Stimulated activated CD4-positive, alpha-beta T cell treated with anti-CD3 and anti-CD28 coated beads, Interleukin-1b, Interleukin-23, amount 100 ng/mL, for 1 hour (primary cell): ENCODE measurements around the gene LIPC.

Experiments used
- DNase-seq, 2 donors: peaks; one replicate each; pipeline ENCODE4 v3.0.0-alpha.2; 2020; ENCODE audit warnings: low read depth in 2 of 2

Gene LIPC

DNA sequence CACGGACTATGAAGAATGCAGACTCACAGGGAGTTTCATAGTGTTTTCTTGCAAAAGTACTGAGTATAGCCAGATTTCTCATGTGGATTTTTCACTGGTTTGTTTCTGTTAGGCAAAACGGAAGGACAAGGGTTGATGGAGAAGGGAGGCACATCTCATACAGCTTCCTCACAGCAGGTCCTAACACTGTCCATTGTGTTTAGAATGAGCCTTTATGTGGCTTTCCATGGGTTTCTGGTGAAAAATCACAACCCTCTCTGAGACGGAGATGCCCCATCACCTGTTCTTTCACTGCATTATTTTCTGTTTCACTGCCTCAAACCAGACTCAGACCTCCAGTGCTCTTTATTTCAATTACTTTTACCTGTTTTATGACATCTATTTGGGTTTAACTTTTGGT, 25.0 kb upstream of the LIPC start:
- DNase-seq = no peak

DNA sequence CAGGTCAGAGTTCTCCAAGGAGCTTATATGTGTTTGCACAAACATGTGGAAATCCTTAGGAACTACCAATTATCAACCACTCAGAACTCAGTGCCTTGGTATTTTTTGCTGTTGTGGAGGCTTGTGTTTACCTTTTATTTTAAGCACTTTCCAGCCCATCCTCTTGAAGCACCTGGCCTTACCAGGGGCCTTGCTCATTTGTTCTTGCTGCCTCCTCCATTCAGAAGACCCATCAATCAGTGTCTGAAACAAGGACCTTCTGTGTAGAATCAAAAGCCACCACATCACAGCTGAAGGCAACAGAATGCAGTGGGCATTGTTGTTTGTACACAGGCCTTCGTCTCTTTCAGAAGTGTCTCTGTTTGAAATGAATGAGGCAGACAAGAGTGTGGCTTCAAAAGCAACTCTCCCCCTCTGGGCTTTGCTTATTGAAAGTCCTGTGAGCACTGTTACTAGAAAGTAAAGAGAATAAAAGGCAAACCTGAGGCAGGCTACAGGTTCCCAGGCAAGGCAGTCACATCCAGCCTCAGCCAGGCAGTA, 24.5 kb upstream of the LIPC start:
- DNase-seq = no peak

DNA sequence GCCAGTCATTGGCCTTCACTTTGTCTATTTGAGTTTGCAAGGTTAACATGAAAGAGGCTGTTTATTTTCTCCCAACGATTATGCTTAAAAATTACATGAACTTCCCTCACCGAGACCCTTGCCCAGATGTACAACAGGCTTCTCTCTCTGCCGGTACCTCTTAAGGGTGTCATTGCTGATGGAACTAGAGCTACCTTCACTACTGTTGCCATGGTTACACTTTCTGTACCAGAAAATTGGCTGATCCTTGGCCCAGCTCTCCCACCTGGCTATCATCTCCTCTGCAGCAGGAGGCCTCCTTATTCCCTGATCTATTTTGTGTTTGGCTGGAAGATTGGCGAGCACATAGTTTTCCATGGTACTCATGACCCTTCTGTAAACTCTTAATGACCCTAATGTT, 24.0 kb upstream of the LIPC start:
- no peak for DNase-seq

DNA sequence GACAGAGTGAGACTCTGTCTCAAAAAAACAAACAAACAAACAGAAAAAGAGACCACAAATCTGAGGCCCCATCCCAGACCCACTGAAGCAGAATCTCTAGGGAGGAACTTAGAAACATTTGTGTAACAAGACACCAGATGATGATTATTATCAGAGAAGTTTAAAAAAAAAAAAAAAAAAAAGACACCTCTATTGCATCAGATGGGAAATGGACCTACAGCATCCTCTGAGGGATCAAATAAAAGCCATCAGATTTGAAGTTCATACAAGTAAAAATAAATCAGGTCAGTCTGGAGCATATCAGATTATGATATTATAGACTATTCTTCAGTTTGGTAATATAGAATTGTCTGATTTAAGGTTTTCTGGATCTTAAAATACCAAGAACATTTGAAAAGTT, 21.9 kb upstream of the LIPC start:
- no peak for DNase-seq

DNA sequence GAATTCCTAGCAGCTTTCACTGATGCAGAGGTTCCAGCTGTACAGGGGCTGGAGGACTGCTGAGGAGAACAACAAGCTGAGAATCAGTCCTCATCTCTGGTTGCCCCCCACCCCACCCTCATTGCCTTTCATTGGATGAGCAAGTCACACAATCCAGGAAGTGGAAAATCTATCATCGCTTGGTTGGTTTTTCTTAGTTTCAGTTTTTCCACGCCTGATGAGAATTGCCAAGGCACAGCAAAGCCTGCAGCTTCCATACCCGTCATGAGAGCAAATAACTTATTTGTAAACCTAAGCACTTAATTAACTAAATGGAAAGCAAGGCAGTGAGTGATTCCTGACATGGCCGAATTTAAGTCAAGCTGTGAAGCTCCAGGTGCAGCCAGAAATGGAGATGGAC, 21.4 kb upstream of the LIPC start:
- DNase-seq = no peak

DNA sequence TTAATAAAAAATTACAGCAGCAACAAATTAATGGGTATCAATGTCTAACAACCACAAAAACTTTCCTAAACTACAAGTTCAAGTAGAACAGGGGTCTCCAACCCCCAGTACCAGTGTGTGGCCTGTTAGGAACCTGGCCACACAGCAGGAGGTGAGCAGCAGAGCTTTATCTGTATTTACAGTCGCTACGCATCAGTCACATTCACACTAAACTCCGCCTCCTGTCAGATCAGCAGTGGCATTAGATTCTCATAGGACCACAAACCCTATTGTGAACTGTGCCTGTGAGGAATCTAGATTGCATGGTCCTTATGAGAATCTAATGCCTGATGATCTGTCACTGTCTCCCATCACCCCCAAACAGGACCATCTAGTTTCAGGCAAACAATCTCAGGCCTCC, 18.5 kb upstream of the LIPC start:
- DNase-seq = no peak

DNA sequence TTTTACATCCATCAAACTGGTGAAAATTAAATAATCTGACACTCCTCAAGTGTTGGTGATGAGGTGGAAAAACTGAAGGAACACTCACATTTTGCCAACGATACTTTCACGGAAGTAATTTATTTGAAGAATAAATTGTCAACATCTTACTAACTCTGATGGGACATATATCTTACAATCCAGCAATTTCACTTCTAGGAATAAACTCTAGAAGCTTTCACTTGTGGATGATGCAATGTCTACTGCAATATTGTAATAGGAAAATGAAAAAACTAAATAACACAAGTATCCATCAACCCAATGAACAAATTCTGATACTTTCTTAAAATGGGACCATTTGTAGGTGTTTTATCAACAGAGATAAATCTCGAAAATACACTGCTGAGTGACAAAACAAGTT, 16.2 kb upstream of the LIPC start:
- DNase-seq = no peak

DNA sequence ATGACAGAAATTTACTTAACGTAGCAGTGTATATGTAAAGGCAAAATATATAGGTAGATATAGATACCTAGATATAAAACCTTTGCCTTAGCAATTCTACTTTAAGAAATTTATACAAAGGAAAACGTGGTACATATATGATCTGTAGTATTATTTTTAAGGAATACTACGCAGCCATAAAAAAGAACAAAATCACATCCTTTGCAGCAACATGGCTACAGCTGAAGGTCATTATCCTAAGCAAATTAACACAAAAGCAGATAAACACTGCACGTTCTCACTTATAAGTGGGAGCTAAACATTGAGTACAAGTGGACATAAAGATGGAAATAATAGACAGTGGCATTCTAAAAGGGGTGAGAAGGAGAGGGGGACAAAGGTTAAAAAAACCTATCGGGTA, 14.8 kb upstream of the LIPC start:
- DNase-seq = no peak

DNA sequence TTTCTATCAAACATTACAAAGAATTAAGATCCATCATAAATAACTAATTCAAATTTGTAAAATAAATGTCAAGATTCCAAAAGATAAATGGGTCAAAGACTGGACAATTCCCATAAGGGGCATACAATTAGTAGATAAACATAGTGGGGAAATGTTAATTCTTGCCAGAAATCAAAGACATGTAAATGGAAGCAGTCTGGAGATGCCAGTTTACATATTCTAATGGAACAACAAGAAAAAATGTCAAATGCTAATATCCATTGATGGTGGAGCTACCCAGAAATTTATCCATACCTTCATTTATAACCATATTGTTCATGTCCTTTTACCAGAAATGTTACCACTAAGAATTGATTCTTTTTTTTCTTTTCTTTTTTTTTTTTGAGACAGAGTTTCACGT, 13.7 kb upstream of the LIPC start:
- DNase-seq = no peak

DNA sequence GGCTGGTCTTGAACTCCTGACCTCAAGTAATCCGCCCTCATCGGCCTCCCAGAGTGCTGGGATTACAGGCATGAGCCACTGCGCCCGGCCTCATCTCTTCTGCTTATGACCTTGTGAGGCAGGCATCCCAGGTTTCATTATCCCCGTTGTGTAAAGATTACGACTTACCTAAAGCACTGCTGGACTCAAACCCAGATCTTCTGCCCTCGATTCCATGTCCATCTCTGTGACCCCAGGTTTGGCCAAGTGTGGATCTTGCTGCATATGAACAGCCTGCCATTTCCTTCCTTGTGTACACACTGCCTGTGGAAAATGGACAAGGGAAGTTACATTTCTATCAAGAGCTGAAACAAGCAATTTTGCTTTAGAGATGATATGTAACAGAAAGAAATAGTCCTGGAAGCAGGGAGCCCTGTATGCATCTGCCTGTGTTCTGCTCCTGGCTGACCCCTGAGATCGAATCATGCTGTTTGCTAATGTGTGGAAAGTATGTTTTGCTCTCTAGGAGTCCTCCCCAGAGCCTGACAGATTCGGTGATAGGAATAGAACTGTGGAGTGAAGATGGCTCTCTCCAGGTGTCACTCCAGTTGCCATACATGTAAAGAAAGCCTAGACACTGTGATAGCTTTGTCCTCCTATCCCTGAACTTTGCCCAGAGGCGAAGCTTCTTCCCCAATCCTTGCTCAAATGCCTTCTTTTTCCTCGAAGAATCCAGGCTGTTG, 11.8 kb upstream of the LIPC start:
- DNase-seq = no peak

DNA sequence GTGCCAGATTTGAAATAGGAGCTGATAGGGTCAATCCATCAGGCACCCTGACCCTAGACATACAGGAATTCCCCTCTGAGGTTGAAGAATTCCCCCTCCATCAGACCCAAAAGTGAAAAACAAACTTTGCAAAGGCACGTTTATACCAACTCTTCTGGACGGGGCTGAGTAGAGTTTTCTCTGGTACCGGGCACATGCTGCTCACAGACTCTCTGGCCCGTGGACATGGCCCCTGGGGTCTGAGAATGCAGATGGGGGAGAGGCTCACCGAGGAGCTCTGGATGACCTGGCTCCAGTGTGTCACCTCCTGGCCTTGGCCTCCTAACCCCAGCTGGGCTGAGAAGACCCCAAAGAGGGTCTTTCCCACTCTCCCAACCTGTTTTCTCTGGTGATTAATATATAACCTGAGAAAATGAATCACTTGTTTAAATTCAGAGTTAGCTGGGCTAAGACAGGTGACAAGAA, 11.2 kb upstream of the LIPC start:
- no peak for DNase-seq

DNA sequence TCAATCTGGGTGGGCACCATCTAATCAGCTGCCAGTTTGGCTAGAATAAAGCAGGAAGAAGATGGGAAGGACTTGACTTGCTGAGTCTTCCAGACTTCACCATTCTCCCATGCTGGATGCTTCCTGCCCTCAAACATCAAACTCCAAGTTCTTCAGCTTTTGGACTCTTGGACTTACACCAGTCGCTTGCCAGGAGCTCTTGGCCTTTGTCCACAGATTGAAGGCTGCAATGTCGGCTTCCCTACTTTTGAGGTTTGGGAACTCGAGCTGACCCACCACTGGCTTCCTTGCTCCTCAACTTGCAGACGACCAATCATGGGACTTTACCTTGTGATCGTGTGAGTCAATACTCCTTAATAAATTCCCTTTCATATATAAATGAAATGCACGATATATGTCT, 8.6 kb upstream of the LIPC start:
- no peak for DNase-seq

DNA sequence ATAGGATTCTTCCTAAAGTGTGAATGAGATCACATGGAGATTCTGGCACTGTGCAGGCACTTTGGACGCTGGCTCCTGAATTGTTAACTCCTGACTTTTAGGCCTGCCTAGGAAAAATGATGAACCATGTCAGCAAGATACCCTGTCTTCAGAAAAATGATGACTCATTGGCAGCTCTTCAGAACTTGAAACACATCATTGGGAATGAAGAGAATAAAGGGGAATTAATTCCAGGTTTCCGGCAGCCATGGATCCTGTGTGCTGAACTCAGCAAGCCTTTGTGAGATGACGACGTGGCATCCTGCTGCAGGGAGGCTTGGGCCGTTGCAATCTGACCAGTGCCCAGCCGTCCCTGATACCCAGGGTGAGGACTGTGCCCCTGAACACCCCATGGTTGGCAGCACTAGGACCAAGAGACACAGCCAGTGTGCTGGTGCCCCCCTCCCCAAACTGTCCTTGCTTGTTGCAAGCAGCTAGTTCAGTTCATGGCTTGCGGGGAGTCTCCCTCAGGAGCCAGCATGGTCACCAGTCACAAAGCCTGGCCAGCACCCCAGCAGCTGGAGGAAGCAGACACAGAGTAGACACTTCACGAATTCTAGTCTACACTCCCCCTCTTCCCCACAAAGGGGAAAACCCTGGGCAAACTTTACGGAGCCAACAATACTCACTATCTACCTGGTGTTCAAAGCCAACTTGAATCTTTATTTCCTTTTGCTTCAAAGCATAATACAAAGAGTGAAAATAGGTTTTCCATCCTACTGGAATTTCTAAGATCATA, 7.8 kb upstream of the LIPC start:
- DNase-seq = no peak

DNA sequence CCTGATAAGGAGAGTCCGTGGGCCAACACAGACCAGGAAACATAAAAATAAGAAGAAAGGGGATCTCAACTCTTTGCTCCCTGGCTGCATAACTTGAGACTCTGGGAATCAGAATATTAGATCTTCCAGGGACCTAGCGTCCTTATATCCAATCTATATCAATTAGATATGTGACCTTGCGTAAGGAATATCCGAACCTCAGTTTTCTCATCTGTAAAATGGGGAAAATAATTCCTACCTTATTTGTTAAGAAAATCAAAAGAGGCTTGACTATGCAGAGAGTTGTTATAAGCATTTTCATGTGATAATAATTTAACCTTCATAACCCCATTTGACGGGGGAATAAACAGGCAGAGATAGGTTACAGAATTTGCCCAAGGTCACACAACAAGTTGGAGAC, 7.1 kb upstream of the LIPC start:
- DNase-seq = no peak

DNA sequence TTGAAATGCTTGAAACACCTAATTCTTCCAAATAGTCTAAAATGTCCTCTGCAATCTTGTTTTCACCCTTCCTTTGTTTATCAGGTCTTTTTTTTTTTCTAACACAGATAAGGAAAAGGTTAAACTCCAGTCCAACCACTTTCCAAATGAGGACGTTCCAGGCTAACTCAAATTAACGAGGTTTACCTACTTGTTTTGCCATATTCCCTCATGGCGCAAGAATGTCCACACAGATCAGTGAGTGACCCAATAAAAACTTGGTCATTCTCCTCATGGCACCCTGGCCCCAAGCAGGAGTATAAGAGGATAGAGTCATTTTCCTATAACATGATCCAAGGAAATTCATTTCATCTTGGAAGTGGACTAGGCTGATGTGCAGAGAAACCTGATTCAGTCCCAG, 6.6 kb upstream of the LIPC start:
- DNase-seq = no peak

DNA sequence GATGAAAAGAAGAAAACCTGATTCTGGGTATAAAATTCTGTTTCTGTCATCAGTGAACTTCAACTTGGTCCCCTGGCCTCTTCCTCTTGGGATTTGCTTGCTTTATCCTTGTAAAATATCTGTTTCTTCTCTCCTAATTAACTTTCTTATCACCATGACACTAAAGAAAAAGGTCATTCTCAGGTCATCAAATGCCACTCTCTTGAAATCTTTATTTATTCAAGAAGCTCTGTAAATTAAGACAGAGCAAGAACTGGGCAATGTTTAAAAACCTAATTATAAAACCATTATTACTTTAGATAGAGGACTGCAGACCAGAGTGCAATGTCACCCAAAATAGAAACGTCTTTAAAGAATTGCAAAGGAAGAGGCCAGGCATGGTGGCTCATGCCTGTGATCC, 6.0 kb upstream of the LIPC start:
- DNase-seq = no peak

DNA sequence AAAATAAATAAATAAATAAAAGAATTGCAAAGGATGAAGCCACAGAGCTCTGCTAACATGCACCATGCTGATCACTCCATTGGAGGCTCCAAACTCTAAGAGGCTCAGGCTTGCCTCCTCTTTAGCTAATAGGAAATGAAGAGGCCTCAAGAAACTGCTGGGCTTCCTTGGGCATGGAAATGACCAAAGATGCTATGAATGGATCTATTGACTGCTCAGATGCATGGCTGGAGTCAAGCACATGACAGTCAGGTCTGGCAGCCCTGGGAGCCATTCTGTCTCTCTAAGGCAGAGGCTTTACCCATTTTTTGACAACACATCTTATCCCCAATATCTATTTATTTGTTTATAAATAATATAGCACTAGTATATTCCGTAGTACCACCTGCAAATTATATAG, 5.3 kb upstream of the LIPC start:
- DNase-seq = no peak

DNA sequence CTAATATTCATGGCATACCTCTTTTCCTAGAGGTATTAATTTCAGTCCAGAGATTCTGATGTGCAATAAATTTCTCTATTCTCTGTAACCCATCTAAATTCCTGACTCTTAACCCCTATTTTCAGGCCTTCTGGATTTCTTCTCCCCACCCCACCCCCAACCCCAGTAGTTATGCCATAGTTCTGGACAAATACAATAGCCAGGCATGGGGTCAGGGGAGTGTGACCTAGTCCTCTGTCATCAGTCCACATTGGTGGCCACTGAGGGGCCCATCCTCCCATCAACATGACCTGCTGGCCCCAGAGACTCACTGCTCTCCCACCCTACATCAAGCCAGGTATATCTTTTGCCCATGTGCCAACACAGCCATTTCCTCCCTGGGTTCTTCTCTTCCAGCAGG, 3.8 kb upstream of the LIPC start:
- DNase-seq = no peak

DNA sequence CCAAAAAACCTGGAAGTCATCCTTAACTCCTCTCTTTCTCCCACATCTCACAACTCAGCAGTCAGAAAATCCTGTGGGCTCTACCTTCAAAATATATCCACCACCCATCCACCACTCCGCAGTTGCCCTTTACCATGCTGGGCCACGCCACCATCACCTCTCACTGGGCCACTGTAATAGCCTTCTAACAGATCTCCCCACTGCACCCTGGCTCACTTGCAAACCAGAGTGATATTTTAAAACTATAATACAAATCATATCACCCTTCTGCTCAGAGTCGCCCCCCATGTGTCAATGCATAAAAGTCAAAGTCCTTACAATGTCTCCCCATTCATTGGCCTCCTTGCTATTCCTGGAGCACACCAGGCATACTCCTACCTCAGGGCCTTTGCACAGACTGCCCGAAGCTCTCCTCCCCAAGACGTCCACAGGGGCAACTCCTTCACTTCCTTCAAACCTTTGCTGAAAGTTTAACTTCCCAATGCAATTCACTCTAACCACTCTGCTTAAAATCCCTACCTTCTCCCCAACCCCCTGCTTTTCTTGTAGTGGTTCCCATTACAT, 1.5 kb upstream of the LIPC start:
- DNase-seq = no peak

DNA sequence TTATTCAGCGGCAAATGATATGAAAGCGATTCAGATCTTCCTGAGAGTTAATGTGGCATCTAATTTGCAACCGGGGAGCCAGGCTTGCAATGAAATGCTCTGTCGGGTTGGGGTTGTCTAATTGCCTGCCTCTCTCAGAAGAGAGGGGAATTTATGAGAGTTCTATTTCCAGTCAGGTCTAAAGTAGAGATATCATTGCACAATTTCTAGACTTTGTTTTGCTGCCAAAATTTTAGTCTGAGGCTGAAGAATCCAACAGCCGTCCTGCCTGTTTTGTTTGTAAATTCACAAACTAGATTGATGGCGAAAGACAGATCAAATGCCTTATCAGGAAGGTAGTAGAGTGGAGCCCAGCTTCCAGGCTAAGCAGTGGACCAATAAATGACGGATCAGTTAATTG, 610 bp downstream of the LIPC start:
- no peak for DNase-seq

DNA sequence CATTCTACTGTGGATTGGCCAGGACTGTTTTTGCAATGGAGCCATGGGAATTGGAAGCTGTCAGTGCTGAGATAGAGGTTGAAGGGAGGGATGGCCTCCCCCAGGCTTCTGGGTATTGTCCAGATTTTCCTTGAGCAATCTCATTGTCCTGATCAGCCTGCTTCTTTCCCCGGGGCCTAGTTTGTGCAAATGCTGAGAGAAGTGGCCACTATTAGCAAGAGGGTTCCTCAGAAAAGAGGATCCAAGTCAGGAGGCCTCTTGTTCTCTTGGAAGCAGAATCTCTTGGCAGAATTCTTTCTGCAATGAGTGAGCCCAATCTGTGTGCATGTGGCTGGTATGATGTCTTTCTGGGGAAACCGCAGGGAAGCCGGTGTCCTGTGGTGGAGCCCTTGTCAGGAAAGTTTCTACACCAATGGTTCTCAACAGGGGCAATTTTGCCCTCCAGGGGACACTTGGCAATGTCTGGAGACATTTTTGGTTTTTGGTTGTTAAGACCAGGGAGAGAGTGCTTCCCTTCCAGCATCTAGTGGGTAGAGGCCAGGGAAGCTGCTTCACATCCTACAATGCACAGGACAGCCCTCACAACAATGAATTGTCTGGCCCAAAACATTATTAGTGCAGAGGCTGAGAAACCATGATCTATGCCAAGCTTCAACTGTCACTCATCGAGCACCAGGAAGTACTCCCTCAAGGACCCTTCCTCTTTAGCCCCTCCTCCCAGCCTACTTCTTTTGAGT, 2.0 kb downstream of the LIPC start:
- DNase-seq = no peak

DNA sequence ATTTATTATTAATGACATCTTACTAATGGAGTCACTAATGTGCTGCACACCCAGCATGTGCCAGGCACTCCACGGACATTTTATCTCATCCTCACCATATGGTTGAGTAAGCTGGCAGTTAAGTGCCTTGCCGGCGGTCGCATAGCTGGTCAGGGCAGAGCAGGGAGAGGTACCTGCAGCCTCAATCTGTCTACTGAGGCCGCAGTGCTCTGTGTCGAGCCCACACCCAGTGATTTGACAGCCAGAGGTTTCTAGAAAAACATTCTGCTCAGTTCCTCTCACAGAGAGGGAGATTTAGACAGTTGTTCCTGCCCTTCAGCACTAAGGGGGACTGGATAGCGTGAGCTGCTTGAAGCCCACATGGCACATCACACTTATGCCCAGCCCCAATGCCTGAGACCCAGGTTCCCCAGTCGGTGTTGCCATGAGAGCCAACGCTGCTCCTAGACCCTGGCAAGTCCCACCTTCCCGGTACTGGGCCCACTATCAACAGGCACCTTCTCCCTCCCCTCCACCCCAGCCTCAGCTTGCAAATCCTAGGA, 2.6 kb downstream of the LIPC start:
- DNase-seq = no peak
